Germinal center (tissue), 1 donor: ENCODE results near the gene FGFRL1.
"Not testable (repeated sequence)": the region's sequence is repeated elsewhere in the genome, so short reads cannot be mapped to it uniquely, and the experiment has no call there.

Experiments
- DNase-seq: peaks from one replicate; pipeline ENCODE4 v3.0.0; 2012; ENCODE audit warnings: mixed read lengths, low spot score

Gene FGFRL1

DNA sequence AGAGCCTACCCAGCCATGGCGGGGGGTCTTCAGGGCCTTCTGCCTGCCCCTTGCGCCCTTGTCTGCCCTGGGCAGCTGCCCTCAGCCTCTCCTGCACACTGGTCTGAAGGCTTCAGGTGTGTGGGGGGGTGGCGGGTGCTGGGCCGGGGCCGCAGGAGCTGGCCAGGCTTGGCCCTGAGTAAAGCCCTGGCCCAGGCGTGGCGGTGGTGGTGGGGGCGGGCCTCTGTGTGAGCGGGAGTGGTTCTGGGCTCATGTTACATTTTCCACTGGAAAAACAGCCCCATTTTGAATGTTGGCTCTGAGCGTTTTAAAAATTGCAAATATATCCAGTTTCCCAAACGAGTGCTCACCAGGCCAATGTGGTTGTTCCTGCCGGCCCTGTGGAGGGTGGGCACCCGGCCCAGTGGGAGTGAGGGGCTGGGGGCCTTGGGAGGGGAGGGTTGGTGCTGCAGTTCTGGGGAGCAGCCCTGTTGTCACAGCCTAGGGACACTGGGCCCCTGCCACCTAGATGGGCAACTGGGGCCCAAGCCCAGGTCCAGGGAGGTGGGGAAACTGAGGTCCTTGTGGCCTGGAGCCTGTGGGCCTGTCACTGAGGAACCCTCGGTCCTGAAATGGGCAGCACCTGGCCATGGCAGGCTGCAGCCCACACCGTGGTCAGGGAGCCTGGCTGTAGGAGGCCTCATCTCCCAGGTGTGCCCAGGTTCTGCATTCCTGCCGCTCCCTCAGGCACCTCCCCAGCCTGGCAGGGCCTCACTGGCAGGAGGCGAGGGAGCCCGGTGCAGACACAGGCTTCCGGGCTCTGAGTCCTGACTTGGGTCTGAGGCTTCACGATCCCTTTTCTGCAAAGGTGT is 28.3 kb downstream of the FGFRL1 start:
- DNase-seq: no peak

DNA sequence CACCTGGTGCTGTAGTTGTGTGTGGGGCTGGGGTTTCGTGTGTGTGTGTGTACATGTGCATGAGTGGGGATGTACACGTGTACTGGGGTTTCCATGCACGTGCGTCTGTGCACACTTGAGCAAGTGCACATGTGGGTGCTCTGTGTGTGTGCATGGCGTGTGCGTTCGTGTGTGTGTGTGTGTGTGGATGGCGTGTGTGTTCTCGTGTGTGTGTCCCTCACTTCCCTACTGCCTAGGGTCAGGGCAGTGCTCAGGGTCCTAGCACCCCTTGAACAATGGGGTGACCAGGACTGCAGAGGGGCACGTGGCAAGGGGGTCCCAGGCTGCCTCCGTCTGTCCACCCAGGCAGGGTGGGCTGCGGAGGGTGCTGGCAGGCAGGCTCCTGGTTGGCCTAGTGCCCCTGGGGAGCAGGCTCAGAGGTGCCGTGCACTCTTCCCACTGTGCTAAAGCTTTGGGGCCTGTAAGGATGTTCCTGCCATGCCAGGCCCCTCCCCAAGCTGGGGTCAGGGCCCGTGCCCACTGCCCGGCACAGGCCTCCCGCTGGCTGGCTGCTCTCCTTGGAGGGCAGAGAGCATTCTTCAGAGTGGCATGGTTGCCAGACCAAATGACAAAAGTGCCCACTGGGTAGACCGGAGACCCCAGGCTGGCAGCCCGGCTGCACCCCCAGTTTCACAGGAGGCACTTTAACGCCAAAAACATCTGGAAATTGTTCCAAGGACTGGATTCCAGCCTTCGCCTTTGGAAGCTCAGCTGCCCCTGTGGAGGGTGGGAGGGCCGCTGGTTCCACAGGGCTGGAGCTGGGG is 29.1 kb downstream of the FGFRL1 start:
- DNase-seq: no peak

DNA sequence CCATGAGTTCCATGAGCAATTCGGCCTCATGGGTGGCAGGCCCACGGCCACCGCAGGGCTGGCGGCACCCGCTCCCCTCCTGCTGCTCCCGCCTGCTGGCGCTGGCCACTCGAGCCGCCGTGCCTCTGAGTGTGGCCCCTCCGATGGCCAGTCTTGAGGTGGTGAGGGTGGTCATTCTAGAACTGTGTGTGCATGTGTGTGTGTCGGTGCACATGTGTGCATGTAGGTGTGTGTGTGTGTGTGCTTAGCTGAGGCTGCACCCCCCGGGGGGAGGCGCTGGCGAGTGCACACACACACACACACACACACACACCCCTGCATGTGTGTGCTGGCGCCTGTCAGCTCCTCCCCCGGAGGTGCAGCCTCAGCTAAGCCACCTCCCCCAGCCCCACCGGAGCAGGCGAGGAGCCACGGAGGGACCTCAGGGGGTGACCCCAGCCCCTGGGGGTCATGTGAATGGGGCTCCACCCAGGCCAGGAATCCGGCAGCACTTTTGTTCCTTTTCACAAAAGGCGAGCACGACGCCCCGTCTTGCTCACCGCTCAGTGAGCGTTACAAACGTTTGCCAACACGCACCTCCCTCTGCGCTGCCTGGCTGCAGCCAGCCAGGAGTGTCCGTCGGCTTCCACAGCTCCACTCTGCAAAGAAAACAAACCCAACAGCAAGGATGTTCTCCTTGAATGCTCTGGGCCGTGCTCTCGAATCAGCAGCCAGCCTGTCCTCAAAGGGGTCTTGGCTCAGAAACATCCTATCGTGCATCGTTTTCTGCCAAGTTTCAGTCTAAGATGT is 29.9 kb downstream of the FGFRL1 start:
- no peak for DNase-seq

DNA sequence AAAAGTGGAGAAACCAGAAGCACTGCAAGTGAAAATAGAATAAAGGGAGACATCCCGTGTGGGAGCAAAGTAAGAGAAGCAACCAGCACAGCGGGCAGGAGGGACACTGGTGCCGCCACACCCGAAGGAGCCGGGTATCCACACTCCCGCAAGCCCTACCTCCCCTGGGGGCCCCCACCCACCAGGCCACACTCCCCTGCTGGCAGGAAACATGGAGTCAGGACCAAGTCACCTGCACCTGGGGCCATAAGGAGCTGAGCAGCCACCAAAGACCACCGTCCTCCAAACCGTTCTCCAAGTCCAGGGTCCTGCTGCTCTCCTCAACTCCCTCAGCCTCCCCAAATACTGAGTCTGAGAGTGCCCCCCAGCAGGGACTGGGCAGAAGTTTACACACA is 30.5 kb downstream of the FGFRL1 start:
- DNase-seq: no peak

DNA sequence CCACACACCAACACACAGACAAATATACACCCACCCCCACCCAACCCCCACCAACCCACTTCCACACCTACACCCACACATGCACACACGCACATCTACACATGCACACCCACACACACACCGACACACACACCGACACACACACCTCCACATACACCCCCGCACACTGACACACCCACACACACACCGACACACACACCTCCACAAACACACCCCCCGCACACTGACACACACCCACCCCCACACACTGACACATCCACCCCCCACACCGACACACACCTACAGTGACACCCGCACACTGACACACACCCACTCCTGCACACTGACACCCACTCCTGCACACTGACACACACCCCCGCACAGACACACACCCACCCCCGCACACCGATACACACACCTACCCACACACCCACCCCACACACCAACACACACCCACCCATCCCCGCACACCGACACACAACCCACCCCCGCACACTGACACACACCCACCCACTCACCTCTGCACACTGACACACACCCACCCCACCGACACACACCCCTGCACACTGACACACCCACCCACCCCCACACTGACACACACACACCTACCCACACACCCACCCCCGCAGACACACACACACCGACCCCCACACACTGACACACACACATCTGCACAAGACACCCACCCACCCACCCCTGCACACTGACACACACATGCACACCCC is 31.1 kb downstream of the FGFRL1 start:
- no peak for DNase-seq

DNA sequence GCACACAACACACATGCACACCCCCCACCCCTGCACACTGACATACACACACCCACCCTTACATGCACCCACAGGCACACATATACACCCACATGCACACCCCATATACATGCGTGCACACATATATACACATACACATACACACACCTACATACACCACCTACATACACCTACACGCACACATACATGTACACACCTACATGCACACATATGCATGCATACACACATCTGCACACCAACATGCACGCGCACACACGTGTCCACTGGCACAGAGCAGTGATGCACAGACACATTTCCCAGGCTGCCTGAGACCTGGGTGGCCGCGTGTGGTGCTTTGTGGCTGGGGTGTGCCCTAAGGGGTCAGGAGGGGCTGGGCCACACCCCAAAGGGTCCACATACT is 31.7 kb downstream of the FGFRL1 start:
- DNase-seq: no peak

DNA sequence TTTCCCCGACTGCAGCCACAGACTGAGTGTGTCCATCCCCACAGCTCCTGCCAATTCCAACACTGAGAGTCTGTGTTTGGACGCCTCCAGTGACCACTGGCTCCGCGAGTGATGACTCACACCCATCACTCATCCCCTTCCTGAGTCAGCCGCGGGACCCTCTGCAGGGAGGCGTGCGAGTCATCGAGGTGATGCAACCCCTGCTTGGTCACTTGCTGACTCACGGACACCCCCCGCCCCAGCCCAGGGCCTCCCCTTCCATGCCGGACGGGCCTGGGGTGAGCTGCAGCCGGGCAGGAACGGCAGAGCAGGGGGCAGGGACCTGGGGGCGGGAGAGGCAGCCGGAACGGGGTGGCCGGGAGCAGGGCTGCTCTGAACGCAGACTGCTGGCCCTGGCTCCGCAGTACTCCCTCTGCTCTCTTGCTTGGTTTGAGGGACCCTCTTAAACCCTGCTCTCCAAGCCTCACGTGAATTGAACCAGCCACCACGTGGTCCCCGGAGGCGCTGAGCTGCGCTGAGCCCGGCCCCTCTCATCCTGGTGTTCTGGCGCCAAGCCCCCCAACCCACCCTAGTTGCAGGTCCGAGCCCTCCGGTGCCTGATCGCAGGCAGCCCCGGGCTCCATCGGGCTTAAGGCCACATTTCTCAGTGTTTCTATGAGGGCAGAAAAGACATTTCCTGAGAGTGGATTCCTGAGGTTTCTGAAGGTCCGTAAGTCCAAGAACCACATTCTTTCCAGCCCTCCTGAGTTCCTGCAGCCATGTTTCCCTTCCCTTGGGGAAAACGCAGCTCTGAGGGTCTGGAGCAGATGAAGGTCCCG is 32.4 kb downstream of the FGFRL1 start:
- DNase-seq: no peak

DNA sequence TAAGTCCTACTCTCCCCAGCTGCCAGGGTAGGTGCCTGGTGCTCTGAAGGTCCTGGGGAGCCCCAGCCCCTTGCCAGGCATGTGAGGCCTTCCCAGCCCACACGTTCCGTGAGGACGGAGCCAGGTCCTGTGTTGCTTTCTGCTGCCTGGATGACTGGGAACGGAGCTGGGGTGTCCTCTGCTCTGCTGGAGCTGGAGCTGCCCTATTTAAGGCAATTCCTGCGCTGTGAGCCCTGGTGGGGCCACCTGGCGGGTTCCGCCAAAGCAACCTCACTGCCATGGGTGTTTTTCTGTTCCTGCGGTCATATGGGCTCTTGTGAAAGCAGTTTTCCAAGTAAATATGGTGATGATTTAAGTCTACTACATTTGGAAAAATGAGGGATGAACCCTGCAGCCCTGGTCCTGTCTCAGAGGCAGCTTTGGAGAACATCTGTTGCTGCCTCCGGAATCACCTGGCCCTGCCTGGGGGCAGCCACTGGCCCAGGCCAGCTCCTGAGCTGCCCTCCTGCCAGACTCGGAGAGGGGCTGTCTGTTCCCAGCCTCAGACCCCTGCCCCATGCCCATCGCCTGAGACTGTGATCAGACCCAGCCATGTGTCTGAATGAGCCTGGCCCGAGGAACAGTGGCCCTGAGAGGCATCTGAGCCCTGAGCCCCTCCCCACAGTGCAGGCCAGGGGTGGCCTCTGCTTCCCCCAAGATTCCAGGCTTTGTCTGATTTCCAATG is 33.2 kb downstream of the FGFRL1 start:
- no peak for DNase-seq

DNA sequence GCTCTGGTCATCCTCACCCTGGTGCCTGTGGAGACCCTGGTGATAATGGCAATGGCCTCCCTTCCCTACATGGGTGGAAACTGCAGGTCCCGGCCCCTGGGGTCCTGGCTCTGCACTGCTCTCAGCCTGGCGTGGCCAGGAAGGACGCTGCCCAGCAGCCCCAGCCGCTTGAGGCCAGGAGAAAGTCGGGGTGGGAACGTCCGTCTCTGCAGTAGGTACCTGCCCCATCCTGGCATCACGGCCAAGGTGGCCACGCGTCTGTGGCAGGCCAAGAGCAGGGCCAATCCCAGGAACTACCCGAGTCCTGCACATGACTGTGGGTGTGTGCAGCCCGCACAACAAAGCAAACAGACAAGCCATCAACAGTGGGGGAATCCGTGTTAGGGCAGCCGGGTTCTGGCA is 33.8 kb downstream of the FGFRL1 start:
- DNase-seq: no peak

DNA sequence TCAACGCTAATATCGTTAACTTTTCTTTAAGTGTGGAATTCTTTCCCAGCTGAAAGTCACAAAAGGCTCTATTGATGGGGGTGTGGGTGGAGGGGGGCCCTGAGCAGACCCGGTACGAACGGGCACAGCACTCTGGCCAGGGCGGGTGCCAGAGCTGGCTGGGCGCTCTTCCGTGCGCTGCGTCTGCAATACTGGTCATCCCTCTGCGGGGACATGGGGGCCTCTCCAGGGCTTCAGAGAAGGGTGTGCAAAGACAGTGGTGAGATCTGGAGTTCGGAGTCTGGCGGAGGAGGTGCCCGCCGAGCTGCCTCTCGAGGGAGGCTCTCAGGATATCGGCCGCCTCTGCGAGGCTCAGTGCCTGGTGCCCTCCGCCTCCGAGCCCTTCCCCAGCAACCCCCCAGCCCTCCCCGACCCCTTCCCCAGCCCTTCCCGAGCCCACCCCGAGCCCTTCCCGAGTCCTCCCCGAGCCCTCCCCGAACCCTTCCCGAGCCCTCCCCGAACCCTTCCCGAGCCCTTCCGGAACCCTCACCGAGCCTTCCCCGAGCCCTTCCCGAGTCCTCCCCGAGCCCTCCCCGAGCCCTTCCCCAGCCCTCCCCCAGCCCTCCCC is 34.3 kb downstream of the FGFRL1 start:
- no peak for DNase-seq

DNA sequence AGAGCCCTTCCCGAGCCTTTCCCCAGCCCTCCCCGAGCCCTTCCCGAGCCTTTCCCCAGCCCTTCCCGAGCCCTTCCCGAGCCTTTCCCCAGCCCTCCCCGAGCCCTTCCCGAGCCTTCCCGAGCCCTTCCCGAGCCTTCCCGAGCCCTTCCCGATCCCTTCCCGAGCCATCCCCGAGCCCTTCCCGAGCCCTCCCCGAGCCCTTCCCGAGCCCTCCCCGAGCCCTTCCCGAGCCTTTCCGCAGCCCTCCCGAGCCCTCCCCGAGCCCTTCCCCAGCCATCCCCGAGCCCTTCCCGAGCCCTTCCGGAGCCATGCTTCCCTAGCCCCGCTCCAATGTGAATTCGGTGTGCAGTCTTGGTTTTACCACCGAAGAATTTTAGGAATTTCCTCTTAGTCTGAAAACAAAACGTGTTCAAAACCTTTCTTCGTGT is 35.2 kb downstream of the FGFRL1 start:
- DNase-seq: not testable (repeated sequence)

DNA sequence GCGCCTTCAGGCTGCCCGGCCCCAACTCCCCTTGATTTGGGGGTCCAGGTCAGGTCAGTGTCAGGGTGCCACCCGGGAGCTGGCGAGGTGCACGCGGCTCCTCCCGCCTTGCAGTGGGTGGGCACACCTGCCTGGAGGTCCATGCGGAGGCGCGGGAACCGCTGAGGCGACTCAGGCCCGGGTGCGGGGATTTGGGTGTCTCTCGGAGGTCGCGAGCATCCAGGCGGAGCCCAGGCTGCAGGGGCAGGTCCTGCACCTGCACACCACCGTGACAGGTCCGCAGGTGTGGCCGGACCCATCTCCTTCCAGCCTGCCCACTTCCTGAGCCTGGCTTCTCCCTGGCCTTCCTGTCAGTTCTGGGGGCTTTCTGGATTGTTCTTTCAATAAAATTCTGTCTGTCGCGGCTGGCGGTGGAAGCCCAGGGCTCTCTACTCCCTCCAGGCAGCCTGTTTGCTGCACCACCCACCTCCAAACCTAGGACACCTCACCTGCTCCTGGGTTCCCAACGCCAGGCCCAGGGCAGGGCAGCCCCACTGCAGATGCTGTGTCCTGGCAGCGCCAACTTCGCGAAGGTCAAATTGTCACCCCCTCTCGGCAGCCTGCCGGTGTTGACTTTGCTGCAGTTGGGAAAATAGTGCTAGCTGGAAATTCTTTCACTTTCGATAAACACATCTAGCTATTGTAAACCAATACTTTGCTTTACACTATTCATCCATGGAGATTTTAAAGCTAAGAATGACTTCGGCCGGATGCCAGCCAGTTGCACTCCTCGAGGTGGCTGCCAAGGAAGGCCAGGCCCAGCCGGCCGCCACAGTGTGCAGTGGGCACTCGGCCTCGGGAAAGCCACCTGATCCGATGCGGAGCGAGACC is 35.9 kb downstream of the FGFRL1 start:
- DNase-seq: no peak

DNA sequence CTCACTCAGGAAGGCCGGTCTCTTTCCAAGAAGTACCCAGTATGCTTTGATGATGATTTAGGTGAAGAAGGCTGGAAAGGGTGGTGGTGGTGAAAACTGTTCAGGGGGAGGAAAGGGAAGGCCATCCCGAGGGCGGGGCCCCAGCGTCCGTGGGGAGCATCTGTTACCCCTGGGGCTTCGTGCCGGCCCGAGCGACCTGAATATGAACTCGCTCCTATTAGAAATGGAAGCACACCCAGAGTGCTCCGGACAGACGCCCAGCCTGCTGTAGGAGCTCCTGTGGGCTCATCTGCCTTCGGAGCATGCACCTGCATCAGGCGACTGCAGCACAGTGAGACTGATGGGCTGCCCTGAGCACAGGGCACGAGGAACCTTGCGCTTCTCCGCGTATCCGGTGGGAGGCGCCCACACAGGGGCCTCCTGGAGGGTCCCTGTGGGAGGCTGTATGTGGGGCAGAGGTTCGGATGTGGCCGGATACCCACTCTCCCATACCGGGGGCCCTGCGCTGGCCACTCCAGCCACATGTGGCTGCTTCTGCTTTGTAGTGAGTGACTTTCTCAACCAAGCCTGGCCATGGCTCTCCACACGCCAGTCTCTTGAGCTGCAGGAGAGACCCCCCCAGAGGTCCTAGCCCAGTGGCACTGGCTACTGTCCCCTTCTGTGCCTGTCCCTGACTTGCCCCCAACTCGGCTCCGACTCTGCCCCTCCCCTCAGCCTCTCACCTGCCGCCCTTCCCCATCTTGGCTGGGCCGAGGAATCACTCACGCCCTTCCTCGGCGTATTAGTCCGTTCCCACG is 36.7 kb downstream of the FGFRL1 start:
- DNase-seq: no peak

DNA sequence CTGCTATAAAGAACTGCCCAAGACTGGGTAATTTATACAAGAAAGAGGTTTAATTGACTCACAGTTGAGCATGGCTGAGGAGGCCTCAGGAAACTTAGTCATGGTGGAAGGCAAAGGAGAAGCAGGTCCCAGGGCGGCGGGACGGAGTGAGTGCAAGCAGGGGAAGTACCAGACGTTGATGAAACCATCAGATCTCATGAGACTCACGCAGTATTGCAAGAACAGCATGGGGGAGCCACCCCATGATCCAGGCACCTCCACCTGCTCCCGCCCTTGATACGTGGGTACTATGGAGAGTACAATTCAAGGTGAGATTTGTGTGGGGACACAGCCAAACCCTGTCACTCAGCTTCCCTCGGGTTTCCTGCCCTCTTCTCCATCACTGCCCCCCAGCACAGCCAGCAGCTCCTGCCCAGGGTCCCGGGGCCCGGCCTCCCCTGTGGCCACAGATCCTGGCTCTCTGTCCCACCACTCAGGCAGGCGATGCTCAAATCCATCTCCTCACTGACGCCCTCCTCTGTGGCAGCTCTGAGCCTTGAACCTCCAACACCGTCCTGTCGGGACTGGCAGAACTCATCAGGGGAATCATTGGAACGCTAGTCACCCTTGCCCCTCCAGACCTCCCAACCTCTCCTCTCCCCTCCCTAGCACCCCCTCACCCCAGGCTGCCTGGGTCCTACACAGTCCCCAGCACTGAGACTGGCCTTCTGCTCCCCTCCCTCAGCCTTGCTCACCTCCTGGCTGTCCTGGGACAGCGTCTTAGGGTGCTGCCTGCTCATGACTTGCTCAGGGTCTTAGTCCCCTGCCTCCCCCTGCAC is 37.6 kb downstream of the FGFRL1 start:
- DNase-seq: no peak

DNA sequence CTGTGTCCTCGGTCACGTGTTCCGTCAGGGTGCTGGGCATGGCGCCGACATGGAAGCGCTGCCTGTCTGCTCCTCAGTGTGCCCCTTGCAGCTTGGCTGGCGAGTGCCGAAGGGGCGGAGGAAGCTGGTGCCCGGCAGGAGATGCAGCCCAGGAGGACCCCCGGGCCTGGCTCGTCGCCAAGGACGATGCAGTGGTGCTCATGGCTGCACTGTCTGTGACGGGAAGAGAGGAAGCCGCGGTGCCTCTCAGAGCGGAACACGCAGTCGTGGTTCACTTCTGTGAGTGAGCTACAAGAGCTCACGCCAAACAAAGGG is 38.1 kb downstream of the FGFRL1 start:
- DNase-seq: no peak

DNA sequence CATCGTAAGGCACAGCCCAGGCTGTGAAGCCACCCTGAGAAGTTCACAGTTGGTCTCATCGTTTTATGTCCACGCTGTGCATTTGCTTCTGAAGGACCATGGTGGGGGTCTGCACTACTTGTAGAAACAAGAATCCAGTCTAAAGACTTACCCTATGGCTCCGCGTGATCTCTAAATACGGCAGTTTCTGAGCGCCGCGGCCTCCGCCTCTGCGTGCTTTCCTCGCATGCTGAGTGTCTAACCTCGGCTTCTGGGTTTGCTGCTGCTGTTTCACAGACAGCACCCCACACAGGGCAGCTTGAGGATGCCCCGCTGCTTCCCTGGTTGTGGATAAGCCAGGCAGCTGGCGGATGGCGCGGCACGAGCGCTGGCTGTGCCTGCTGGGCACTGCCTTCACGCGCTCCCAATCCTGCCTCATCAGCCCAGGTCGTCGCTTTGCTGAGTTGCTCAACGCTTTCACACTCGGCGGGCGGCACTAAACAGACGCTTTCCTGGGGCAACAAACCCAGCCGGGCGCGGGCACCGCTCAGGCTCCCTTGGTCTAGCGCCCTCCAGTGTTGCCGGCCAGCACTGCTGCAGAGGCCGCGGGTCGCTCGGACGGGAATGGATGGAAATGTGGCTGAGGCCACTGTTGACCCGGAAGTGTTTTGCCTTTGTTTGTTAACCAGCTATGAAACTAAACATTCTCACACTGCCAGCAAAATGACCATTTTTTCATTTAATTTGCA is 39.2 kb downstream of the FGFRL1 start:
- DNase-seq: no peak

DNA sequence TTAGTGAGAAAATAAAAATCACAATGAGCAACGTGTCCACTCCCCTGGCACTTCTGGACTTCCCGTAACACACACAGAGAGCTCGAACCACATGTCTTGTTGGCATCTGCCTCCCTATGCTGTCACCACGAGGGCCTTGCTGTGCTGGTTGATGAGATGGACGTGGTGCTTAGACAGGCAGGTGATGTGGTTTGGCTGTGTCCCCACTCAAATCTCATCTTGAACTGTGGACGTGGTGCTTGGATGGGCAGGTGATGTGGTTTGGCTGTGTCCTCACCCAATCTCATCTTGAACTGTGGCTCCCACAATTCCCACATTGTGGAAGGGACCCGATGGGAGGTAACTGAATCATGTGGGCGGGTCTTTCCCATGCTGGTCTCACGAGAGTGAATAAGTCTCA is 40.0 kb downstream of the FGFRL1 start:
- no peak for DNase-seq
